Stimulated activated CD8-positive, alpha-beta memory T cell treated with anti-CD3 and anti-CD28 coated beads, Interleukin-15, amount 100 ng/mL, for 4 hours (primary cell): Measurements from ENCODE around the gene UBXN1.
"Not testable (repeated sequence)": the region's sequence is repeated elsewhere in the genome, so short reads cannot be mapped to it uniquely, and the experiment has no call there.

Source experiments
- DNase-seq, 2 donors: peaks; one replicate each; pipeline ENCODE4 v3.0.0-alpha.2; 2020; ENCODE audit warnings: low read depth in 2 of 2

Gene UBXN1

GRCh38 chr11:62708392-62708791, 29.5 kb upstream of the UBXN1 start:
- DNase-seq, result no peak

- DNase-seq, result no peak
Measured at GRCh38 chr11:62707277-62707861, 28.5 kb upstream of the UBXN1 start, which contains the start of the genes BSCL2 and GNG3. Gene BSCL2, minus strand, starts transcription at chr11:62707424. Its CDS starts 229 bp downstream, at chr11:62707195. Gene GNG3, plus strand, starts transcription at chr11:62707676. Its CDS starts 620 bp downstream, at chr11:62708296.

- DNase-seq, result no peak
Measured at GRCh38 chr11:62706850-62707247, 28.0 kb upstream of the UBXN1 start.

GRCh38 chr11:62705880-62706849, 27.3 kb upstream of the UBXN1 start:
- DNase-seq, result peak; percentile 87 to 89

- no peak for DNase-seq
Measured at GRCh38 chr11:62705413-62705812, 26.5 kb upstream of the UBXN1 start.

GRCh38 chr11:62703921-62704320, 25.0 kb upstream of the UBXN1 start:
- not testable (repeated sequence) for DNase-seq

GRCh38 chr11:62702246-62702645, 23.4 kb upstream of the UBXN1 start:
- DNase-seq, result no peak

- peak; percentile 54 to 60 for DNase-seq
Measured at GRCh38 chr11:62694455-62695167, 15.7 kb upstream of the UBXN1 start.

- DNase-seq, result not testable (repeated sequence)
Measured at GRCh38 chr11:62693624-62694023, 14.8 kb upstream of the UBXN1 start.

GRCh38 chr11:62689421-62690183, 10.7 kb upstream of the UBXN1 start, which contains the start of gene LRRN4CL:
Gene LRRN4CL, minus strand, starts transcription at chr11:62689530. Its CDS starts 1,022 bp downstream, at chr11:62688508.
- no peak for DNase-seq

- DNase-seq, result no peak
Measured at GRCh38 chr11:62688491-62688890, 9.6 kb upstream of the UBXN1 start.

- no peak for DNase-seq
Measured at GRCh38 chr11:62687508-62688396, 8.9 kb upstream of the UBXN1 start.

GRCh38 chr11:62682518-62682917, 3.6 kb upstream of the UBXN1 start:
- no peak for DNase-seq

GRCh38 chr11:62680825-62681240, 2.0 kb upstream of the UBXN1 start:
- DNase-seq, result no peak

- no peak for DNase-seq
Measured at GRCh38 chr11:62678433-62678769, 472 bp downstream of the UBXN1 start.

- no peak for DNase-seq
Measured at GRCh38 chr11:62677714-62678113, 1.2 kb downstream of the UBXN1 start.

- no peak for DNase-seq
Measured at GRCh38 chr11:62677156-62677555, 1.7 kb downstream of the UBXN1 start.

- no peak for DNase-seq
Measured at GRCh38 chr11:62676698-62677097, 2.2 kb downstream of the UBXN1 start.

- DNase-seq, result not testable (repeated sequence)
Measured at GRCh38 chr11:62675415-62675814, 3.5 kb downstream of the UBXN1 start.

- no peak for DNase-seq
Measured at GRCh38 chr11:62673196-62673525, 5.7 kb downstream of the UBXN1 start.
